DMS79 (cell line): Measurements from ENCODE around the gene TM4SF18.

Experiments
- DNase-seq: peaks from one replicate; lab custom pipeline; 2025; lab: John Stamatoyannopoulos, UW

Gene TM4SF18

DNA sequence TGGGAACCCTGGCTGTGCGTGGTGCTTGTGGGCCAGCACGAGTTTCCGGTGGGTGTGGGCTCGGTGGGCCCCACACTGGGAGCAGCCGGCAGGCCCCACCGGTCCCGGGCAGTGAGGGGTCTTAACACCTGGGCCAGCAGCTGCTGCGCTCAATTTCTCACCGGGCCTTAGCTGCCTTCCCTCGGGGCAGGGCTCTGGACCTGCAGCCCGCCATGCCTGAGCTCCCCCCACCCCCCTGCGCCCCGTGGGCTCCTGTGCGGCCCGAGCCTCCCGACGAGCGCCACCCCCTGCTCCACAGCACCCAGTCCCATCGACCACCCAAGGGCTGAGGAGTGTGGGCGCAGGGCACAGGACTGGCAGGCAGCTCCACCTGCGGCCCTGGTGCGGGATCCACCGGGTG, 49.4 kb downstream of the TM4SF18 start:
- DNase-seq: no peak

DNA sequence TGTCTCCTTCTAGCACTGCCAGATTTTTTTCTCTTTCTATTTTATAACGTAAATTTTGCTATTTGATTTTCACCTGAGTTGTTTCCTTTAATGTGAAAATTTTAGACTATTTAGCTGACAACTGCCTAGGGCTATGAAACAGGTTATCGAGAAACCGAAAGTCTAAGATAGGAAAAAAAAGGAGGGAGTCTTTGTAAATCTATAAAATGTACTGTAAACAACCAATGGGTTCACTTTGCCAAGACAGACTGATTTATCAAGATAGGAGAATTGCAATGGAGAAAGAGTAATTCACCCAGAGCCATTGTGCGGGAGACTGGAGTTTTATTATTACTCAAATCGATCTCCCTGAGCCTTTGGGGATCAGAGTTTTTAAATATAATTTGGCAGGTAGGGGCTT, 50.0 kb downstream of the TM4SF18 start:
- DNase-seq: no peak

DNA sequence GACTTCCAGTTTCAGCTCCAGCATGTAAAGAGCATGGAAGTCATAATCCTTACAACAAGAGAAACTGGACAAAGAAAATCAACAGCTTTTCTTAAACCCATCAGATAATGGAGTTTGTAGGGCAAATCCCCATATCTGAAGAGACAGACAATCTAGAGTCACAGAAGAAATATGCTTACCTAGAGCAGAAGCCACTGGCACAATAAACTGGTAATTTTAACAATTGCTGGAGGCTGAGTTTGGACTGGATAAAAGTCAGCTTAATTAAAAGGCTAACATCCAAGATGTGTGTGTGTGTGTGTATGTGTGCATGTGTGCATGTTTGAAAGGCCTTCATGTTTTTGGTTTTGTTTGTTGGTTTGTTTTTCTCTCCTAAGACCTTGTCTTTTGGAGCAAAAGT, 50.6 kb downstream of the TM4SF18 start:
- DNase-seq: no peak

GRCh38 chr3:149282322-149282721, 51.1 kb downstream of the TM4SF18 start:
- DNase-seq: no peak

GRCh38 chr3:149280671-149281349, 52.6 kb downstream of the TM4SF18 start:
- DNase-seq: no peak

DNA sequence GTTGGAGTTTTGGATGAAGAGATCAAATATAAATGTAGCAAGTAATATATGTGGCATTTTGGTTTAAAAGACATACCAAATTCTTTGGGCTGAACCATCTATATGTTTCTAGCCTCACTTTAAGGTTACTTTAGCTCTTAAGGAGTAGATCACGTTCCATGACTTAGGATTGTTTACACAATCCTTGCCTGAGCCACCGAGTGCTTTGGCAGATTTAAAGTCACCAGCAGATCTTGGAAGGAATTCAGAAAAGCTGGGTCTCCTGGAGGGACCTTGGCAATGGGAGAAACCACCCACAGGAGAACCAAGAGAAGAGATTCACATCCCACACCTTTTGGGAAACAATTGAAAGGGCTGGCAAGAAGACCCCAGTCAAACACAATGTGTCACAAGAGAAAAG, 54.5 kb downstream of the TM4SF18 start:
- DNase-seq: no peak

GRCh38 chr3:149277331-149277813, 56.1 kb downstream of the TM4SF18 start:
- no peak for DNase-seq

DNA sequence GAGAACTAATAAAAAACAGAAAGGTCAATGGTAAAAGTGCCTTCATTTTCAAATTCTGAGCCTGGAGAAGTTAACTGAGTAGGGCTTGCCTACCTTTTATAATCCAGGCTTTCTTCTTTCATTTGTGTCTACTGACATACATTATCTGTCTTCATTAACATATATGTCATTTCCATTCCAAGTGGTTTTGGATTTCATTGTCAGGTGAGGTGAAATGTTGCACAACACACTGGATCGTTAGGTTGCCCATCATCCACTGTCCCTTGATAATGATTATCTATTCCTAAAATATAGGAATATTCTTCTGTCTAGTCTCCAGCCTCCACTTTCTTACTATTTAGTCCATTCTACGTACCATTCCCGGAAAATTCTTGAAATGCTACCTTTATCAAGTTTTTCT, 56.8 kb downstream of the TM4SF18 start:
- DNase-seq: no peak

DNA sequence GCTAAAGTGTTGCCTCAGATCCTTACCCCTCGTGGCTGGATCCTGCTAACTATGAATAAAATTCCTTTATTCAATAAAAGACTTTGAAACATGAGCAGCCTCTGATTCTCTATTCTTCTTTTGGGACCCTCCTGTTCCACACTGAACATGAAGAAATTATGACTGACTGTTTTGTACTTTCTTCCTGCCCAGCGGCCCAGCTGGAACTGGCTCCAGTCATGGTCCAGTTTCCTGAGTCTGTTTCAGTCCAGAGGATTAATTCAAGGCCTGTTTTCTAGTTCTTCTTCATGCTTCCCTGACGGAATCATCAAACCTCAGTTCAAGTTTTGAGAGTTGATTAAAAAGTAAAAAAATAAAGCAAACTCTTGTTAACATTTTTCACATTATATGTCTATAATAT, 59.2 kb downstream of the TM4SF18 start:
- no peak for DNase-seq

GRCh38 chr3:149273096-149273751, 60.2 kb downstream of the TM4SF18 start:
- peak; percentile 38 for DNase-seq

- no peak for DNase-seq
Measured at GRCh38 chr3:149271669-149272068, 61.8 kb downstream of the TM4SF18 start.

- no peak for DNase-seq
Measured at GRCh38 chr3:149270180-149270579, 63.3 kb downstream of the TM4SF18 start.

- no peak for DNase-seq
Measured at GRCh38 chr3:149269687-149270086, 63.7 kb downstream of the TM4SF18 start.
